ENCODE results near the gene TAGLN2. TPM values are rescaled to one million over a fixed set of nuclear protein-coding genes. Genes with fewer than 3 reads are reported as not detected.

Gene TAGLN2
- total RNA-seq, 4 donors from 2014 or later, result 104 to 170 (median 151) TPM

DNA sequence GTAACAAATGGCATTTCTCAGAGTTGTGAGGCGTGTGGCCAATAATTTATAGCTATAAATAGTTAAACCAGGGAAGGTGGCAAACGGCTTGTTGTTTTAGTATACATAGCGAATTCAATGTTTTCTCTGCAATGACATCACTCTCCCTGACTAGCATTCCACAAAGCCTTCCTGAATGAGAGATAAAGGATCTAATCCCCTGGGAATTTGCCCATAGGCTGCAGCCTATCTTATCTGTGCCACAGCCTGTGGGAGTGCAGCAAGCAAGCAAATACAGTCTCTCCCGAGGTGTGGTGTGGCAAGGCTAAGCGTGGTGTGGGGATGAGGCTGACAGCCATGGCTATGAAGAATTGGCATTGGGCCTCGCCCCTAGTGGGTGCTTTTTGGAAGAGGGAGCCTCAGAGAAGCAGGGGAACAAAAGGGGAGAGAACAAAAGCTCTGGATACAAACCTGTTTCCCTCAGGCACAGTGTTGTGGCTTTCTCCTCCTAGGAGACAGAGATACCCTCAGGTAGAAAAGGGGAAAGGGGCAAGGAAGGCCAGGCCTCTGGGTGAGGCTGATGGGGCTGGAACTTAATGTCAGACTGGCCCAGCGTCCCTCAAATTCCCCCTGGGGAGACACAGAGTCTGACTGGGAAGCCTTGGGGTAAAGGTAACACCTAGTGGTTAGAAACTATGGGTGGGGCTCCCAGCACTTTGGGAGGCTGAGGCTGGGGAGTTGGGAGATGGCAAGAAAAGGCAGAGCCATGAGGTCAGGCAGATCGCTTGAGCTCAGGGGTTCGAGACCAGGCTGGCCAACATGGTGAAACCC lies 8.9 kb downstream of the TAGLN2 start:
- whole genome bisulfite sequencing, 2 donors, result 64 to 70% methylated on average over 9 of the region's 9 CpGs
- no peak for DNase-seq
- H3K4me1 ChIP-seq, result peaks cover 0 to 33% of the 10 kb centered on the region in 2 donors
- H3K27me3 ChIP-seq, result no peaks in the 10 kb centered on the region
- no peak overlapping the region for H3K4me3 ChIP-seq (replicated peaks in 1 of 3)
- H3K9me3 ChIP-seq, result no peaks in the 10 kb centered on the region
- peaks cover 20 to 30% of the 10 kb centered on the region in 2 donors for H3K36me3 ChIP-seq
- TF ChIP-seq, protein P1, sequence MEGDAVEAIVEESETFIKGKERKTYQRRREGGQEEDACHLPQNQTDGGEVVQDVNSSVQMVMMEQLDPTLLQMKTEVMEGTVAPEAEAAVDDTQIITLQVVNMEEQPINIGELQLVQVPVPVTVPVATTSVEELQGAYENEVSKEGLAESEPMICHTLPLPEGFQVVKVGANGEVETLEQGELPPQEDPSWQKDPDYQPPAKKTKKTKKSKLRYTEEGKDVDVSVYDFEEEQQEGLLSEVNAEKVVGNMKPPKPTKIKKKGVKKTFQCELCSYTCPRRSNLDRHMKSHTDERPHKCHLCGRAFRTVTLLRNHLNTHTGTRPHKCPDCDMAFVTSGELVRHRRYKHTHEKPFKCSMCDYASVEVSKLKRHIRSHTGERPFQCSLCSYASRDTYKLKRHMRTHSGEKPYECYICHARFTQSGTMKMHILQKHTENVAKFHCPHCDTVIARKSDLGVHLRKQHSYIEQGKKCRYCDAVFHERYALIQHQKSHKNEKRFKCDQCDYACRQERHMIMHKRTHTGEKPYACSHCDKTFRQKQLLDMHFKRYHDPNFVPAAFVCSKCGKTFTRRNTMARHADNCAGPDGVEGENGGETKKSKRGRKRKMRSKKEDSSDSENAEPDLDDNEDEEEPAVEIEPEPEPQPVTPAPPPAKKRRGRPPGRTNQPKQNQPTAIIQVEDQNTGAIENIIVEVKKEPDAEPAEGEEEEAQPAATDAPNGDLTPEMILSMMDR (IDR thresholded peaks at IDR 0.05), result no peak
- no peak for TF ChIP-seq POLR2A (IDR thresholded peaks at IDR 0.05)
- peak overlapping the region in 1 of 3 donors; percentile 7 for H3K27ac ChIP-seq
- intact Hi-C loops (cut with DNase I), result no loop called here

DNA sequence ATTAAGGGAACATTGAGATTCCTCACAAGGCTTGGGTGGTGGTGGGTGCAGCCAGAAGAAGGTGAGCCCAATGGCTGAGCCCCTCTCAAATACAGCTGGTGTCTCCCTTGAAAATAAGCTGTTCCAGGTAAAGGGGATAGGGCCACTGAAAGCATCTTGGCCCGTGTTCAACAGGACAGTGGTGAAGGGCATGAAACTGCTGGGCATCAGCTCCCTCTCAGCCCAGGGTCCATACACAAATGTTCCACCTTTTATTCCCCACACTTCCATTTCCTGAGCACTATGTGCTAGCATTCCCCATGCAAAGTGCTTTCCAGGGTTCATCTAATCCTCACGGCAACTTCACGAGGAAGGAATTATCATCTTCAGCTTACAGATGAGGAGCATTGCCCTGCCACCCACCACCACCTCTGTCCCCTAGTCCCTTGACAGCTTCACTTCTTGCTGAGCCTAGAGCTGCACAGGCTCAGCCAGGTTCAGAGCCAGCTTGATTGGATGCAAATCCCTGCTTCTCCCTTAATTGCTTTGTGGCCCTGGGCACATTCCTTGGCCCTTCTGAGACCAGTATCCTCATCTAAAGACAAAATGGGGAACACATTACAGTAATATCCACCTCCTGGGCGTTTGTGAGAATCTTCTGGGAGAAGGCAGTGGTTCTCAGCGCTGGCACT lies 9.6 kb downstream of the TAGLN2 start:
- Histone ChIP-seq H3K36me3 (peaks cover 20 to 30% of the 10 kb centered on the region in 2 donors), H3K9me3 (no peaks in the 10 kb centered on the region), H3K4me3 (replicated peaks in 1 of 3) (no peak overlapping the region), H3K27me3 (no peaks in the 10 kb centered on the region), H3K4me1 (peaks cover 0 to 34% of the 10 kb centered on the region in 2 donors), H3K27ac (peak overlapping the region in 1 of 3 donors; percentile 7)
- no peak for DNase-seq
- TF ChIP-seq, protein P1 (IDR thresholded peaks at IDR 0.05), result no peak
- no peak for TF ChIP-seq POLR2A (IDR thresholded peaks at IDR 0.05)
- 78 to 84% methylated on average over 5 of the region's 5 CpGs for WGBS, 2 donors
- intact Hi-C loops (cut with DNase I), result no loop called here

DNA sequence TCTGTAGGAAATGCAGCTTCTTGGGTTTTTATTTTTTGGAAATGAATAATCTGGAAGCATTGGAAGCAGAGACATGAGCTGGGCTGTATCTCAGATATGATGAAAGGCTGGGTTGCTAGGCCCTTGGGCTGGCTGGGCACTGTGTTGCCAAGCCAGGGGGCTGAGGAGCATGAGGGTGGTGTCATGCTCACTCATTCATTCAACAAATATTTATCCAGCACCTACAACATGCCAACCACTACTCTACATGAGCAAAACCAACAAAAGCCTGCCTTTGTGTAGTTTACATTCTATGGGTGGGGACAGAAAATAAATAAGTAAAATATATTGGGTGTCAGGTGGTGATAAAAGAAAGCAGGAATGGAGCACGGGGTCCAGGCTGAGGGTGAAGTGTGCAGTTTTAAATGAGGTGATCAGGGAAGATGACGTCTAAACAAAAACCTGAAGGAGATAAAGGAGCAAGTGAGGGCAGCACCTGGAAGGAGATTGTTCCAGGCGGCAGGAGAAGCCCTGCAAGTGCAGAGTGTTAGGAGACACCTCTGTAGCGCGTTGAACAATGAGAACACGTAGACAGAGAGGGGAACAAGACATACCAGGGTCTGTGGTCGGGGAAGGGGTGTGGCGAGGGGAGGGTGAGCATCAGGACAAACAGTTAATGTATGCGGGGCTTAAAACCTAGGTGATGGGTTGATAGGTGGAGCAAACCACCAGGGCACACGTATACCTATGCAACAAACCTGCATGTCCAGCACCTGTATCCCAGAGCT lies 10.9 kb downstream of the TAGLN2 start:
- WGBS, 2 donors, result 88% methylated on average over 10 of the region's 10 CpGs
- no peak for DNase-seq
- TF ChIP-seq, protein P1 (IDR thresholded peaks at IDR 0.05), result no peak
- no peak for TF ChIP-seq POLR2A (IDR thresholded peaks at IDR 0.05)
- Histone ChIP-seq H3K27ac (peak overlapping the region in 2 of 3 donors; percentile 19 to 24), H3K9me3 (no peaks in the 10 kb centered on the region), H3K27me3 (no peaks in the 10 kb centered on the region), H3K4me3 (replicated peaks in 1 of 3) (no peak overlapping the region), H3K36me3 (peaks cover 12 to 20% of the 10 kb centered on the region in 2 donors), H3K4me1 (peaks cover 0 to 42% of the 10 kb centered on the region in 2 donors)
- intact Hi-C loops (cut with DNase I), result no loop called here

GRCh38 chr1:159913451-159914192 lies 11.7 kb downstream of the TAGLN2 start:
- Histone ChIP-seq H3K27ac (peak overlapping the region; percentile 19 to 26 (median 24)), H3K9me3 (no peaks in the 10 kb centered on the region), H3K4me1 (peaks cover 0 to 42% of the 10 kb centered on the region in 2 donors), H3K36me3 (peaks cover 4 to 12% of the 10 kb centered on the region in 2 donors), H3K4me3 (replicated peaks in 1 of 3) (no peak overlapping the region), H3K27me3 (no peaks in the 10 kb centered on the region)
- intact Hi-C loops (cut with DNase I), result no loop called here
- 16 to 48% methylated on average over 5 of the region's 5 CpGs for WGBS, 2 donors
- peak; percentile 75 to 76 for DNase-seq
- TF ChIP-seq, protein P1 (IDR thresholded peaks at IDR 0.05), result no peak
- no peak for TF ChIP-seq POLR2A (IDR thresholded peaks at IDR 0.05)
